Measurements from ENCODE around the gene SLC8A3. TPM values are rescaled to one million over a fixed set of nuclear protein-coding genes. Genes with fewer than 3 reads are reported as not detected.

The SLC8A3 gene
- total and polyA plus RNA-seq, 9 of the 15 experiments (the other 6 are each of a cell fraction or from before 2014, with no cell fraction given), result not detected

GRCh38 chr14:70189456-70190077, 816 bp upstream of the SLC8A3 start:
- ChIA-PET CTCF (ENCODE audit: low intra/inter-chr PET ratio) (no interaction called here), POLR2A (no interaction called here)
- DNase-seq (ENCODE audit: extremely low read depth in 1 of 4, low spot score in 3 of 4), result no peak
- WGBS (ENCODE audit: insufficient coverage, low coverage, missing lambda C conversion rate), result 2% methylated on average over 7 of the region's 9 CpGs
- Histone ChIP-seq H4K20me1 (replicated peaks; ENCODE audit: control insufficient read depth, insufficient read depth, low read length) (no peaks in the 10 kb centered on the region), H3K4me3 (no peak overlapping the region), H3K9me1 (ENCODE audit: control insufficient read depth, insufficient read depth, low read length) (no peaks in the 10 kb centered on the region), H3K4me2 (ENCODE audit: insufficient read depth, low read length) (no peak overlapping the region), H3K36me3 (ENCODE audit: control insufficient read depth, insufficient read depth, low read length) (no peaks in the 10 kb centered on the region), H3K4me1 (replicated peaks in 1 of 2; ENCODE audit: control insufficient read depth in 2 of 2, insufficient read depth in 2 of 2, low read length in 2 of 2) (peaks cover 0 to 5% of the 10 kb centered on the region in 2 experiments; a peak in 2 of 5 replicates), H3K9ac (ENCODE audit: insufficient read depth in 1 of 2, low read depth in 2 of 2, low read length in 2 of 2) (no peak overlapping the region), H3K79me2 (ENCODE audit: control insufficient read depth, insufficient read depth, low read length) (no peaks in the 10 kb centered on the region), H3K27me3 (ENCODE audit: control insufficient read depth in 2 of 2, insufficient read depth in 2 of 2, low read length in 2 of 2) (peaks cover 2 to 20% of the 10 kb centered on the region in 2 experiments; a peak in 3 of 5 replicates), H3K9me3 (replicated peaks; ENCODE audit: control insufficient read depth, insufficient read depth, low read depth, low read length) (no peaks in the 10 kb centered on the region), H2AFZ (ENCODE audit: low read depth, low read length) (no peak overlapping the region), H3K27ac (ENCODE audit: extremely low read depth, low read depth, low read length) (no peak overlapping the region)
- BruUV-seq (replicated peaks), result no TSS peak
- ATAC-seq, result no peak
- intact Hi-C loops (cut with micrococcal nuclease) (no loop called here), in situ Hi-C loops (cut with MboI) (no loop called here)
- TF ChIP-seq TBL1XR1 (IDR thresholded peaks at IDR 0.05; ENCODE audit: low read length in 2 of 2) (no peak), ZNF696 (CRISPR knock-in tag; conservative IDR thresholded peaks at IDR 0.05) (no peak), GATA2 (CRISPR knock-in tag; IDR thresholded peaks at IDR 0.05) (no peak), E2F6 (IDR thresholded peaks at IDR 0.05; ENCODE audit: borderline replicate concordance in 1 of 2, extremely low read depth in 1 of 2, insufficient read depth in 1 of 2, insufficient read length in 1 of 2, low read depth in 1 of 2, low read length in 1 of 2, poor library complexity in 1 of 2, severe bottlenecking in 1 of 2) (no peak), POLR2H (tag; IDR thresholded peaks at IDR 0.05; ENCODE audit: low read depth) (no peak), ZBTB12 (CRISPR knock-in tag; IDR thresholded peaks at IDR 0.05) (no peak), HIVEP1 (CRISPR knock-in tag; IDR thresholded peaks at IDR 0.05) (no peak), ZFX (CRISPR knock-in tag; IDR thresholded peaks at IDR 0.05) (no peak), PTTG1 (tag; IDR thresholded peaks at IDR 0.05; ENCODE audit: low read depth) (no peak), THRB (CRISPR knock-in tag; conservative IDR thresholded peaks at IDR 0.05) (no peak), LARP7 (IDR thresholded peaks at IDR 0.05) (no peak), ZNF780A (CRISPR knock-in tag; IDR thresholded peaks at IDR 0.05) (no peak)
- no peak for FAIRE-seq
